ENCODE results near the gene CHAF1B.

DNA sequence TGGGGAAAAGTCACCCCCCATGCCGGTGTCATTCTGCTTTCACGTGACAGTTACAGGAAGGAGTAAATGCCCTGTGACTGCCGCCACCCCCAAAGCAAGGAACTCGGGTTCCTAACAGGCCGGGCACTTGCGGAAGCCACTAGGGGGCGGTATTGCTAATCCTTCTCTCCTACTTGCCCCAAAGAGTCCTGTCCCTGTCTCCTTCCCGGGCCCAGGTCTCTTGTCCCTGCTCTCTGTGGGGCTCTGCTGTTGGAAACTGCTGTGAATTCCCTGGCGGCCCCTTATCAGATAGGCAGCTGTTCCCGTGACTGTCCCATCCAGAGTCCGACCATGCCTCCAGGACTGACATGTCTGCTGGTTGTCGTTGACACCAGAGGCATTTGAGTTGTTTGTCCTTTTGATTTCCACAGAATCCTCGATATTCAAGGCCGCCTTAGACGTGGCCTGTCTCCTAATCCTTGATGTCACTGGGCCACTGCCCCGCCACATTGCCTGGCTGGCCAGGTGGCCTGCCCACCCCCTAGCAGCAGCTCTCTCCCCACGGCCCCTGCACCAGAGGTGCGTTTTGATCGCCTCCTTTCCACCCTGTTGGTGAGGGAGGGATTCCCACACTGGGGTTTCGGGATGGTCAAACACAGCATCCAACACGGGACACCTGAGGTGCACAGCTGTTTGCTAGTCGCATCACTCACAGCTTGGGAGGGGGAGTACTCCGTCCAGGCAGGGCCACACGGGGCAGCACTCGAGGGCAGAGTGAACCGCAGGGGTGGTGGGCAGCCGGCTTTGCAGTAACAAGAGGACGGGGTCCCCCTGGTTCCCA lies 37.3 kb downstream of the CHAF1B start:
- TF ChIP-seq EZH2phosphoT487 (IDR thresholded peaks at IDR 0.05; ENCODE audit: low read depth, severe bottlenecking, unreplicated experiment) (no peak), CTCF (IDR thresholded peaks at IDR 0.05; ENCODE audit: poor library complexity) (peak; percentile 54), EZH2 (IDR thresholded peaks at IDR 0.05; ENCODE audit: borderline replicate concordance) (no peak)
